ENCODE results near the gene LRRC74B. TPM values are rescaled to one million over a fixed set of nuclear protein-coding genes. Genes with fewer than 3 reads are reported as not detected.

The LRRC74B gene
- total and polyA plus RNA-seq, 2 experiments from 2014 or later, result not detected

- peaks cover 2% of the 10 kb centered on the region for H3K27me3 Mint-ChIP-seq (ENCODE audit: insufficient read depth, low read depth, poor library complexity)
- H3K4me3 ChIP-seq, result no peak overlapping the region
- H3K4me1 ChIP-seq (ENCODE audit: insufficient read depth), result no peaks in the 10 kb centered on the region
- H3F3A ChIP-seq (replicated peaks; ENCODE audit: low read depth), result no peaks in the 10 kb centered on the region
- peaks cover 9% of the 10 kb centered on the region; the same call in 1 of the 3 replicates for H3K4me1 Mint-ChIP-seq
- H3K9me2 ChIP-seq (ENCODE audit: insufficient read depth), result no peaks in the 10 kb centered on the region
- H3K27ac ChIP-seq (ENCODE audit: low read depth), result no peak overlapping the region
- no peaks in the 10 kb centered on the region for H3K36me3 Mint-ChIP-seq (ENCODE audit: low read depth)
- no peaks in the 10 kb centered on the region for H3K79me2 ChIP-seq (replicated peaks; ENCODE audit: insufficient read depth)
- peaks cover 6% of the 10 kb centered on the region for H4K20me1 ChIP-seq (replicated peaks; ENCODE audit: insufficient read depth)
- H3K27ac Mint-ChIP-seq, result no peak overlapping the region
- H3K4me3 Mint-ChIP-seq, result no peak overlapping the region
- peaks cover 8% of the 10 kb centered on the region; the same call in 1 of the 2 replicates for H3K27me3 ChIP-seq (ENCODE audit: insufficient read depth)
- ATAC-seq, result no peak
- no peak overlapping the region for H2AFZ ChIP-seq
- no peaks in the 10 kb centered on the region for H3K9me3 Mint-ChIP-seq
- H3K4me2 ChIP-seq, result no peak overlapping the region
- no peaks in the 10 kb centered on the region for H3K36me3 ChIP-seq (ENCODE audit: insufficient read depth)
- TF ChIP-seq STAT1 (IDR thresholded peaks at IDR 0.05; ENCODE audit: unreplicated experiment), result no peak
- no peak for TF ChIP-seq ZNF331 (CRISPR knock-in tag; IDR thresholded peaks at IDR 0.05; ENCODE audit: low read depth)
- TF ChIP-seq NANOG (IDR thresholded peaks at IDR 0.05; ENCODE audit: borderline replicate concordance), result no peak
- no peak for TF ChIP-seq ZNF462 (CRISPR knock-in tag; IDR thresholded peaks at IDR 0.05)
- TF ChIP-seq REST (IDR thresholded peaks at IDR 0.05; ENCODE audit: unreplicated experiment), result no peak
- TF ChIP-seq POLR2AphosphoS5 (IDR thresholded peaks at IDR 0.05; ENCODE audit: low read depth), result no peak
- TF ChIP-seq EZH2 (IDR thresholded peaks at IDR 0.05; ENCODE audit: low read depth, unreplicated experiment), result no peak
- no peak for TF ChIP-seq CTCF (conservative IDR thresholded peaks at IDR 0.05; ENCODE audit: low read depth in 2 of 2)
- no peak for TF ChIP-seq ETS1 (IDR thresholded peaks at IDR 0.05)
- no peak for TF ChIP-seq ZNF114 (CRISPR knock-in tag; IDR thresholded peaks at IDR 0.05)
- TF ChIP-seq CREB1 (CRISPR knock-in tag; IDR thresholded peaks at IDR 0.05; ENCODE audit: low read depth), result no peak
- no peak for DNase-seq (ENCODE audit: low spot score)
Measured at GRCh38 chr22:21100149-21101032, 54.6 kb downstream of the LRRC74B start.
